ENCODE data around the gene ACER2.

ACER2 gene

DNA sequence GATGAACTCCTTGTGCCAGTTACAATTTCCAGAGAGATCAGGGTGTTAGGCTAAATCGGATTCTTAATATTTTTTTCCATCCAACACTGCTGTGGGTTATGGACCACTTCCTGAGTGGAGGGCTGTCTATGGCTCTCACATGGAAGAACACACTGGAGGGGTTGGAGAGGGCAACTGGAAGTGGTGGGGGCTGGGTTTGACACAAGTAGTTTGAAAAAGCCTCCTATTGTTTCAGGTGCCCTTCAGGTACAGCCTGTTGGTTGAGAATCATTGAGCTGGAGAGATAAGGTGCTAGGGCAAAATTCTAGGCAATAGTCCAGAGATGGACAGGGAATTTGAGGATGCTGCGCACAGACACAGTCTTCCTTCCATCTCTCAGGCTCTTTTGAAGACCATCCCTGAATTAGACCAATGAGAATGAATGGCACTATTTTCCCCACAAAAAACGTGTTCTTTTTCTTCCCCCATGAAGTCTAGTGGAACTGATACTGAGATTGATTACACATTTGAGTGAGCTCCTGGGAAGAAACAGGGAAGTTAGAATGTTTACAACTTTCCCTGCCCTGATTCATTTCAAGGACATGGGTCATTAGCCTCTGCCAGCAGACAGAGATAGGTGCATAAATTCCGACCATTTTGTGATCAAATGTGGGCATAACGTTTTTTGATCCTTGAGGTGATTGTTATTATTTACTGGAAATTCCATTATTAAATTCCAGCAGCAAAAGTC is 87.7 kb downstream of the ACER2 start:
- DNase-seq (ENCODE audit: low spot score) = no peak
- TF ChIP-seq, protein P1, sequence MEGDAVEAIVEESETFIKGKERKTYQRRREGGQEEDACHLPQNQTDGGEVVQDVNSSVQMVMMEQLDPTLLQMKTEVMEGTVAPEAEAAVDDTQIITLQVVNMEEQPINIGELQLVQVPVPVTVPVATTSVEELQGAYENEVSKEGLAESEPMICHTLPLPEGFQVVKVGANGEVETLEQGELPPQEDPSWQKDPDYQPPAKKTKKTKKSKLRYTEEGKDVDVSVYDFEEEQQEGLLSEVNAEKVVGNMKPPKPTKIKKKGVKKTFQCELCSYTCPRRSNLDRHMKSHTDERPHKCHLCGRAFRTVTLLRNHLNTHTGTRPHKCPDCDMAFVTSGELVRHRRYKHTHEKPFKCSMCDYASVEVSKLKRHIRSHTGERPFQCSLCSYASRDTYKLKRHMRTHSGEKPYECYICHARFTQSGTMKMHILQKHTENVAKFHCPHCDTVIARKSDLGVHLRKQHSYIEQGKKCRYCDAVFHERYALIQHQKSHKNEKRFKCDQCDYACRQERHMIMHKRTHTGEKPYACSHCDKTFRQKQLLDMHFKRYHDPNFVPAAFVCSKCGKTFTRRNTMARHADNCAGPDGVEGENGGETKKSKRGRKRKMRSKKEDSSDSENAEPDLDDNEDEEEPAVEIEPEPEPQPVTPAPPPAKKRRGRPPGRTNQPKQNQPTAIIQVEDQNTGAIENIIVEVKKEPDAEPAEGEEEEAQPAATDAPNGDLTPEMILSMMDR (IDR thresholded peaks at IDR 0.05; ENCODE audit: extremely low read depth, missing control alignments) = no peak

DNA sequence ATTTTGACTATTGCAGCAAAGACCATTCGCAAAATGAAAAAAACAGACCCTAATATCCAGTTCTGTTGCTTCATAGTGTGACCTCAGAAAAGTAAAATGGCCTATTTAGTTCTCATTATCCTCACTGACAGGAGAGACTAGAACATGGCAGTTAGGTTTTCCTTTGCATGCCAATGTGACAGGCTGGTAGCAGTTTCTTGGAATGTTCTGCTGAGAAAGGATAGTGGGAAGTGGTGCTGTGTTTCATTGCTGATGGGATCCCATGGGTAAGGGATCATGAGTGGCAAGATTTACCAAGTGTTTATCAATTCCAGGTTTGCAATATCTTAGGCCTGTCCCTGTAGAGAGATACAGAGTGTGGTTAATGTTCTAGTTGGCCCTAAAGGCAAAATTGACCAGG is 88.5 kb downstream of the ACER2 start:
- no peak for DNase-seq (ENCODE audit: low spot score)
- TF ChIP-seq, protein P1 (IDR thresholded peaks at IDR 0.05; ENCODE audit: extremely low read depth, missing control alignments) = no peak

DNA sequence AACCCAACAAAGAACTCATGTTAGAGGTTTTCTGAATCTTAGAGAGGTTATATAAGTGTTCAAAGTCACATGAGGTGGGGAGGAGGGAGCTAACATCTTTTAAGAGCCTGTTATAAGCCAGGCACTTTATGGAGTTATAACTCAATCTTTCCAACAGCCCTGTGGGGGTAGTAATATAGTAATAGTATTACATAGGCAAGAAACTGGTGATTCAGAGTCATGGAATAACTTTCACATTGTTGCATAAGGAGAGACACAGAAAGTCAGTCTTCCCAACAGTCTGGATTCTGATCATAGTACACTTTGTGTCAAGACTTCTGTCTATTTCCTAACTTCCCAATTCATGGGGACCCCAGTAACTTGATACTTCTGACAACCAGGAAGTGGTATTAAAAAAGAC is 89.2 kb downstream of the ACER2 start:
- DNase-seq (ENCODE audit: low spot score) = no peak
- TF ChIP-seq, protein P1 (IDR thresholded peaks at IDR 0.05; ENCODE audit: extremely low read depth, missing control alignments) = no peak

All from GM20000 (cell line).